ENCODE results near the gene NUMB. TPM values are rescaled to one million over a fixed set of nuclear protein-coding genes. Genes with fewer than 3 reads are reported as not detected.
"Not testable (repeated sequence)": the region's sequence is repeated elsewhere in the genome, so short reads cannot be mapped to it uniquely, and the experiment has no call there.

NUMB gene
- total and polyA plus RNA-seq, 3 experiments from 2014 or later: 36.5 to 39.0 (median 38.5) TPM

DNA sequence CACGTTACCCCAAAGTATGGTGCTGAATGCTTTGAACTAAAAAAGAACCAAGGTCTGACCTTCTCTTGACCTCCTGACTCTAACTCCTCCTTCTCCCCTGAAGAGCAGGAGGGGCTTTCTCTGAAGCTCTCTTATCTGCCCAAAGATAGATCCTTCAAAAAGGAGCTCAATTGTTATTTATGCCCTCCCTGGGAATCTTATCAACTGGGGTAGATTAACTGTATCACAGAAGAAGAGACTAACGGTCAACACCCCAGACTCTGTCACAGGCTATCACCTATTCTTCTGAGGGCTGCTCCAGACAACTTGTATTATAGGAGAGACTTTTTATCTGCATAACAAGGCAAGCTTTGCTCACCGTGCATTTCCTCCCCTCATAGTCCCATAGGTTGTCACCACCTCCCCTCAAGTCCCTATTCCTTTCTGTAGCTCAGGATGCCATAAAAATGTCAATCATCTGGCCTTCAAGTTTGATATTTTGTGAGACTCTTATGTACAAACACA lies 134.4 kb downstream of the NUMB start:
- H3K4me3 Mint-ChIP-seq: no peak overlapping the region

DNA sequence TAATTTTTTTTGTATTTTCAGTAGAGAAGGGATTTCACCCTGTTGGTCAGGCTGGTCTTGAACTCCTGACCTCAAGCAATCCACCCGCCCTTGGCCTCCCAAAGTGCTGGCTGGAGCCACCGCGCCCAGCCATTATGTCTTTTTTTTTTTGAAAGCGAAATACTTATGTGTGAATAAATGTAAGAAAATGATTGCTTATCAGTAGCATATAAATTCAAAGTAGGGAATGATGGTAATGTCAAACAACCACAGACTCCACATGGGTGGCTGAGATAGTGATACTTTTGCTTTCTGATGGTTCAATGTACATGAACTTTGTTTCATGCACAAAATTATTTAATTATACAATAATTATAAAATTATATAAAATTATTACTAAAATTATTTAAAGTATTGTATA lies 145.2 kb downstream of the NUMB start:
- Mint-ChIP-seq H3K27me3 (no peaks in the 10 kb centered on the region), H3K36me3 (peaks cover 0 to 10% (median 0%) of the 10 kb centered on the region in 3 donors), H3K4me1 (peaks cover 8 to 17% (median 17%) of the 10 kb centered on the region in 3 donors), H3K9me3 (no peaks in the 10 kb centered on the region), H3K4me3 (no peak overlapping the region), H3K27ac (no peak overlapping the region)
- H3K4me3 ChIP-seq (ENCODE audit: low read length): no peak overlapping the region
- H3K4me1 ChIP-seq (ENCODE audit: insufficient read depth, low read length): no peaks in the 10 kb centered on the region
- ChIA-PET POLR2A (no interaction called here), CTCF (no interaction called here)
- H3K9me3 ChIP-seq (ENCODE audit: low read length): no peaks in the 10 kb centered on the region
- H3K36me3 ChIP-seq (ENCODE audit: insufficient read depth, low read length): no peaks in the 10 kb centered on the region
- H3K27me3 ChIP-seq (ENCODE audit: insufficient read depth, low read length, poor library complexity, severe bottlenecking): no peaks in the 10 kb centered on the region
- H3K27ac ChIP-seq (ENCODE audit: low read depth, low read length): no peak overlapping the region
- DNase-seq: no peak

More for the DNA sequence above, 134.4 kb downstream of the NUMB start:
- Mint-ChIP-seq H3K27ac (peak overlapping the region in 7 of 8 donors; percentile 6 to 66 (median 18)), H3K27me3 (no peaks in the 10 kb centered on the region), H3K9me3 (no peaks in the 10 kb centered on the region), H3K36me3 (peaks cover 0 to 21% (median 8%) of the 10 kb centered on the region in 3 donors), H3K4me1 (peaks cover 38 to 49% (median 45%) of the 10 kb centered on the region in 3 donors)
- Histone ChIP-seq H3K4me3 (ENCODE audit: low read length) (no peak overlapping the region), H3K9me3 (ENCODE audit: low read length) (no peaks in the 10 kb centered on the region), H3K27me3 (ENCODE audit: insufficient read depth, low read length, poor library complexity, severe bottlenecking) (no peaks in the 10 kb centered on the region), H3K4me1 (ENCODE audit: insufficient read depth, low read length) (peaks cover 39% of the 10 kb centered on the region), H3K36me3 (ENCODE audit: insufficient read depth, low read length) (no peaks in the 10 kb centered on the region), H3K27ac (ENCODE audit: low read depth, low read length) (no peak overlapping the region)
- ChIA-PET CTCF (interaction anchor here (1.2 kb wide), 1 partner anchor 246 kb away, joined by 3 read pairs; no protein-coding TSS in a partner anchor), POLR2A (no interaction called here)
- DNase-seq: no peak

DNA sequence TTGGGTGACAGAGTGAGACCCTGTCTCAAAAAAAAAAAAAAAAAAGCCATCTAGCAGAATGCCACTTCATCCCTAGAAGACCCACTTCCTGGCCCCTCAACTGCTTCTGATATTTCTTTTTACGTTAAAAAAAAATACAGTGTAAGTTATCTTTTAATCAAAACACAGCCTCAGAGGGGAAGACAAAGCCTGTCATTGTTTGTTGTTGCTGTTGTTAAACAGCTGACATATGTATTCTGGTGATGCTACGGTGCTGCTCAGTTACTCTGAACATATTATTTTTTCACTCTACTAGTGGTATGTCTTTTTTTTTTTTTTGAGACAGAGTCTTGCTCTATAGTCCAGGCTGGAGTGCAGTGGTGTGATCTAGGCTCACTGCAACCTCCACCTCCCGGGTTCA lies 145.7 kb downstream of the NUMB start:
- Mint-ChIP-seq H3K4me3 (no peak overlapping the region), H3K27me3 (no peaks in the 10 kb centered on the region), H3K36me3 (peaks cover 0 to 13% (median 0%) of the 10 kb centered on the region in 3 donors), H3K27ac (no peak overlapping the region), H3K9me3 (no peaks in the 10 kb centered on the region), H3K4me1 (peaks cover 8 to 17% (median 17%) of the 10 kb centered on the region in 3 donors)
- Histone ChIP-seq H3K27me3 (ENCODE audit: insufficient read depth, low read length, poor library complexity, severe bottlenecking) (no peaks in the 10 kb centered on the region), H3K4me3 (ENCODE audit: low read length) (no peak overlapping the region), H3K9me3 (ENCODE audit: low read length) (no peaks in the 10 kb centered on the region), H3K36me3 (ENCODE audit: insufficient read depth, low read length) (no peaks in the 10 kb centered on the region), H3K27ac (ENCODE audit: low read depth, low read length) (no peak overlapping the region), H3K4me1 (ENCODE audit: insufficient read depth, low read length) (no peaks in the 10 kb centered on the region)
- no peak for DNase-seq
- POLR2A ChIA-PET: no interaction called here
- CTCF ChIA-PET: no interaction called here

DNA sequence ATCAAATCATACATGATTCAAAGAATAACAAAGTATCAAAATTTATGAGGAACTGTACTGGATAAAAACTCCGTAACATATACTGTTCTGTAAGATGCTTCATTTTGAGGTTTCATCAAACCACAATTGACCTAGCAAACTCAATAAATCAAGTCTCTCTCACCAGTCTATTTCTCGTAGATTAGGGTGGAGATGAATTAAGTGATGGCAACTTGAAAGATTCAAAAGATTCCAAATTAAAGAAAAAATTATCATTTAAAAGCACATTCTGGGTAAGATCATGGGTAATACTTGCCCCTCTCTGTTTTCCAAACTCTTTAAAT lies 146.7 kb downstream of the NUMB start:
- no peaks in the 10 kb centered on the region for H3K36me3 ChIP-seq (ENCODE audit: insufficient read depth, low read length)
- H3K27ac ChIP-seq (ENCODE audit: low read depth, low read length): no peak overlapping the region
- ChIA-PET CTCF (no interaction called here), POLR2A (no interaction called here)
- Mint-ChIP-seq H3K27me3 (peaks cover 0 to 1% of the 10 kb centered on the region in 2 donors), H3K4me1 (peaks cover 10 to 17% (median 17%) of the 10 kb centered on the region in 3 donors), H3K27ac (peak overlapping the region in 1 of 8 donors; percentile 54), H3K36me3 (peaks cover 0 to 15% (median under 1%) of the 10 kb centered on the region in 3 donors), H3K4me3 (no peak overlapping the region), H3K9me3 (no peaks in the 10 kb centered on the region)
- no peaks in the 10 kb centered on the region for H3K4me1 ChIP-seq (ENCODE audit: insufficient read depth, low read length)
- no peaks in the 10 kb centered on the region for H3K9me3 ChIP-seq (ENCODE audit: low read length)
- H3K27me3 ChIP-seq (ENCODE audit: insufficient read depth, low read length, poor library complexity, severe bottlenecking): no peaks in the 10 kb centered on the region
- DNase-seq: no peak
- no peak overlapping the region for H3K4me3 ChIP-seq (ENCODE audit: low read length)

DNA sequence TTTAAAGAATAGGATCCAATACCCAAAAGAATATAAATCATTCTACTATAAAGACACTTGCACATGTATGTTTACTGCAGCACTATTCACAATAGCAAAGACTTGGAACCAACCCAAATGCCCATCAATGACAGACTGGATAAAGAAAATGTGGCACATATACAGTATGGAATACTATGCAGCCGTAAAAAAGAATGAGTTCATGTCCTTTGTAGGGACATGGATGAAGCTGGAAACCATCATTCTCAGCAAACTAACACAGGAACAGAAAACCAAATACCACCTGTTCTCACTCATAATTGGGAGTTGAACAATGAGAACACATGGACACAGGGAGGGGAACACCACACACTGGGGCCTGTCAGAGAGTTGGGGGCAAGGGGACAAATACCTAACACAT lies 149.1 kb downstream of the NUMB start:
- H3K27me3 Mint-ChIP-seq; H3K27ac ChIP-seq (ENCODE audit: low read depth, low read length); H3K27ac Mint-ChIP-seq; POLR2A ChIA-PET; CTCF ChIA-PET; H3K9me3 Mint-ChIP-seq; H3K4me1 ChIP-seq (ENCODE audit: insufficient read depth, low read length); H3K4me3 ChIP-seq (ENCODE audit: low read length); DNase-seq; H3K27me3 ChIP-seq (ENCODE audit: insufficient read depth, low read length, poor library complexity, severe bottlenecking); H3K4me3 Mint-ChIP-seq; H3K9me3 ChIP-seq (ENCODE audit: low read length); H3K36me3 ChIP-seq (ENCODE audit: insufficient read depth, low read length): not testable (repeated sequence)
- Mint-ChIP-seq H3K36me3 (peaks cover 0 to 14% (median 5%) of the 10 kb centered on the region in 3 donors), H3K4me1 (peaks cover 11 to 15% (median 12%) of the 10 kb centered on the region in 3 donors)

DNA sequence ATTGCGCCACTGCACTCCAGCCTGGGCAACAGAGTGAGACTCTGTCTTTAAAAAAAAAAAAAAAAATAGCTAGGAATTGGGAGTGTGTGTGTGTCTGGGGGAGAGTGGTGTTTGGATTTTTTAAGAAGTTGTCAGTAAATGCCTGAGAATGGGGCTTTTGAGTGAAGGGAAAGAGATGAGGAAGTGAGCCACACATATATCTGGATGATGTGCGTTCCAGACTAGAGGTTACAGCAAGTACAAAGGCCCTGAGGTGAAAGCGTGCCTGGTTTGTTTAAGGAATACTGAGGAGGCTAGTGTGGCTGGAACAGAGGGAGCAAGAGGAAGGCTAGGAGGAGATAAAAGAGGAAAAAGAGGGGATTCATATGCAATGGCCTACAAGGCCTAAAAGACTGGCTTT lies 151.1 kb downstream of the NUMB start:
- peak overlapping the region in 1 of 8 donors; percentile 68 for H3K27ac Mint-ChIP-seq
- H3K4me1 ChIP-seq (ENCODE audit: insufficient read depth, low read length): no peaks in the 10 kb centered on the region
- H3K4me3 ChIP-seq (ENCODE audit: low read length): no peak overlapping the region
- H3K9me3 ChIP-seq (ENCODE audit: low read length): no peaks in the 10 kb centered on the region
- H3K36me3 ChIP-seq (ENCODE audit: insufficient read depth, low read length): no peaks in the 10 kb centered on the region
- H3K4me3 Mint-ChIP-seq: no peak overlapping the region
- peaks cover 0 to 14% (median 5%) of the 10 kb centered on the region in 3 donors for H3K36me3 Mint-ChIP-seq
- no peaks in the 10 kb centered on the region for H3K27me3 ChIP-seq (ENCODE audit: insufficient read depth, low read length, poor library complexity, severe bottlenecking)
- CTCF ChIA-PET: no interaction called here
- POLR2A ChIA-PET: no interaction called here
- H3K27ac ChIP-seq (ENCODE audit: low read depth, low read length): no peak overlapping the region
- peaks cover 11 to 19% (median 12%) of the 10 kb centered on the region in 3 donors for H3K4me1 Mint-ChIP-seq
- no peaks in the 10 kb centered on the region for H3K9me3 Mint-ChIP-seq
- no peak for DNase-seq
- peaks cover 0 to 1% of the 10 kb centered on the region in 2 donors for H3K27me3 Mint-ChIP-seq

DNA sequence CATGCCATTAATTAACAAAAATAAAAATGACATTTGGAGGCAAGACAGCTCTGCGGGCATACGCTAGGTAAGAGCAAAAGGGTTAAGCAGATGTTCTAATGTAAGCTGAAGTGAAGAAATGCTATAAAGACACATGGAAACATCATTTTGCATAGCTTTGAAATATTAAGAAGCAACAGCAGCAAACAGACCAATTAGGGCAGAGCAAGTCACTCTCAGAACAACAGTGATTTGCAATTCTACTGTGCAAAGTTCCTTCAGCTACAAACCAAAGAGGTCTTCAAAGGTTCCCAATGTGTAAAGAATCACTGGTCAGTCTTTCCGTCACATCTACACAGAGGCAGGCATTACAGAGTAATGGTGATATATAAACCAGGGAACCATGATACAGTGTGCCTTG lies 152.8 kb downstream of the NUMB start:
- peaks cover 0 to 12% (median 2%) of the 10 kb centered on the region in 3 donors for H3K4me1 Mint-ChIP-seq
- POLR2A ChIA-PET: interaction anchor here (0.6 kb wide), 1 partner anchor 118 kb away, joined by 6 read pairs; no protein-coding TSS in a partner anchor

DNA sequence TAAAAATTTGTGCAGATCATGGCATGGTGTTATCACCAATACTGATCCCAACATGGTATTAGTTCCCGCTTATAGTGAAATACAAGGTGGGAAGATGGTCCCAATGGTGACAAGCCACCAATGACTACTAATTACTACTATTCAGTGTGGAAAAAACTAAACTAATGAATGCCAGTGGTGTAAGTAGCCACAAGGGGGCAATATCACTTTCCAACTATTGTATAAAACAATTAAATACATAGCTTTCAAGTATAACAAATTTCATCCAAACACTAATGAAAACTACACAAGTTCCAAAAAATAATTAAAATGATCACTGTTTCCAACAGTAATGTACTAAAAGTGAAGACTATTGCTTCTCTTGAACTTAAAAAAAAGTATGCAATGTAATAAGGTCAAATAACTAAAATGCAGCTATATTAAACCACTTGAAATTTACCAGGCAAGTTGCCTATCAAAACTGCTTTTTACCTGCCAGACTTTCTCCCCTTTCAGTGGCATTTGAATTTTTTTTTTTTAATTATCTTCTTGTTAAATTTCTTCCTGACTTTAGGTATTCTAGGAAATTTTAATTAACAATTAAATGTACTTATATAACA lies 163.0 kb downstream of the NUMB start:
- Histone ChIP-seq H3K9me3 (ENCODE audit: low read length) (no peaks in the 10 kb centered on the region), H3K27me3 (ENCODE audit: insufficient read depth, low read length, poor library complexity, severe bottlenecking) (no peaks in the 10 kb centered on the region), H3K4me1 (ENCODE audit: insufficient read depth, low read length) (no peaks in the 10 kb centered on the region), H3K4me3 (ENCODE audit: low read length) (no peak overlapping the region), H3K36me3 (ENCODE audit: insufficient read depth, low read length) (no peaks in the 10 kb centered on the region), H3K27ac (ENCODE audit: low read depth, low read length) (no peak overlapping the region)
- H3K4me1 Mint-ChIP-seq: peaks cover 2 to 3% (median 2%) of the 10 kb centered on the region in 3 donors
- H3K36me3 Mint-ChIP-seq: peaks cover 5 to 38% (median 9%) of the 10 kb centered on the region in 3 donors
- ChIA-PET CTCF (interaction anchor here (0.6 to 3.8 kb wide), 12 partner anchors 9 to 338 kb away, joined by 3 to 51 read pairs (median 4); partner anchors contain the start of genes NUMB and RIOX1), POLR2A (interaction anchor here (0.6 to 1.2 kb wide), 3 partner anchors 177 to 338 kb away, joined by 3 to 4 read pairs (median 3); no protein-coding TSS in a partner anchor)
- H3K4me3 Mint-ChIP-seq: no peak overlapping the region
- no peaks in the 10 kb centered on the region for H3K9me3 Mint-ChIP-seq
- H3K27ac Mint-ChIP-seq: no peak overlapping the region
- H3K27me3 Mint-ChIP-seq: no peaks in the 10 kb centered on the region
- DNase-seq: peak in 2 of 5 donors; percentile 24 to 27

More for the DNA sequence above, 152.8 kb downstream of the NUMB start:
- Mint-ChIP-seq H3K27ac (no peak overlapping the region), H3K36me3 (peaks cover 0 to 12% (median 5%) of the 10 kb centered on the region in 3 donors), H3K27me3 (peaks cover 0 to 1% of the 10 kb centered on the region in 2 donors), H3K9me3 (no peaks in the 10 kb centered on the region), H3K4me3 (no peak overlapping the region)
- H3K27ac ChIP-seq (ENCODE audit: low read depth, low read length): no peak overlapping the region
- no peak overlapping the region for H3K4me3 ChIP-seq (ENCODE audit: low read length)
- DNase-seq: no peak
- no peaks in the 10 kb centered on the region for H3K9me3 ChIP-seq (ENCODE audit: low read length)
- no peaks in the 10 kb centered on the region for H3K4me1 ChIP-seq (ENCODE audit: insufficient read depth, low read length)
- no peaks in the 10 kb centered on the region for H3K27me3 ChIP-seq (ENCODE audit: insufficient read depth, low read length, poor library complexity, severe bottlenecking)
- CTCF ChIA-PET: interaction anchor here (1.3 kb wide), 1 partner anchor 166 kb away, joined by 3 read pairs; no protein-coding TSS in a partner anchor
- no peaks in the 10 kb centered on the region for H3K36me3 ChIP-seq (ENCODE audit: insufficient read depth, low read length)

All from CD8-positive, alpha-beta memory T cell (primary cell).